Retinal pigment epithelial cell (primary cell): ENCODE results near the gene DPP9.

Experiments
- DNase-seq: peaks from one replicate; pipeline ENCODE4 v3.0.0-alpha.2; 2010; ENCODE audit warnings: low read depth
- H3K4me3 ChIP-seq: 2 replicates; pipeline ENCODE4 v1.5.1; 2011; ENCODE audit warnings: mild to moderate bottlenecking, low read length, control low read depth, moderate library complexity
- CTCF ChIP-seq: conservative IDR thresholded peaks from 2 replicates; pipeline ENCODE4 v1.5.1; 2011; ENCODE audit warnings: low read depth, low read length, control low read depth, inconsistent platforms

The DPP9 gene

DNA sequence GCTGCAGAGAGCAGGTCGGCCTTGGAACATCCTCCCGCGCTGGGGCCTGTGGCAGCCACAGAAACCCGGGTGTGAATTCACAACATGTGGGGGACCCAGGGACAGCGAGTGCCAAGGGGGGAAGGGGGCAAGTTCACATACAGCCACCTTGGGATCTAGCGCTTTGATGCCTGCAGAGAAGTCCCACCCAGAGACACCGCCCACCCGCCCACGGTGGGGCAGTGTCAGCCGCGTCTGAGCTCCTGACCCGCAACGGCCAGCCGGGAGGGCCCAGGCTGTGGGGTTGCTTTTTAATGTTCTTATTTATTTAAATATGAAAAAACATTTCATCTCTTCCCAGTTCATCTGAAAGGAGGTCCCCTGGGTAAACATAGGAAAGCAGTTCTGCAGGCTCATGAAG, 66.4 kb downstream of the DPP9 start:
- no peak for DNase-seq
- H3K4me3 ChIP-seq = no peak overlapping the region
- TF ChIP-seq CTCF = no peak

DNA sequence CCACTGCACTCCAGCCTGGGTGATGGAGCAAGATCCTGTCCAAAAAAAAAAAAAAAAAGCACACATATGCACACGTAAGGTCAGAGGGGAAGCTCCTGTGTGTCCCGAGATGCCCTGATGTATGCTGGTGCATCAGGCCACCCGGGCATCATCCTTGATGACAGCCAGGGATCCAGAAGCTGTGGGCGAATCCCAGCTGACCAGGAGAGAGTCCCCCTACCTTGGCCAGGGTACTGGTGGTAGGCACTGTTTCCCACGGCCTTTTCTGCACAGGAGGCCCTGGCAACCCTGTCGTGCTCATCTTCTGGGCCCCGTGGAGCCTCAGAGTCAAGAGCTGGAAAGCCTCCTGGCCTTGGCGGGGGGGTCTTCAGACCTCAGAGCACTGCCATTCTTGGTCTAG, 67.5 kb downstream of the DPP9 start:
- no peak overlapping the region for H3K4me3 ChIP-seq
- no peak for TF ChIP-seq CTCF
- no peak for DNase-seq

DNA sequence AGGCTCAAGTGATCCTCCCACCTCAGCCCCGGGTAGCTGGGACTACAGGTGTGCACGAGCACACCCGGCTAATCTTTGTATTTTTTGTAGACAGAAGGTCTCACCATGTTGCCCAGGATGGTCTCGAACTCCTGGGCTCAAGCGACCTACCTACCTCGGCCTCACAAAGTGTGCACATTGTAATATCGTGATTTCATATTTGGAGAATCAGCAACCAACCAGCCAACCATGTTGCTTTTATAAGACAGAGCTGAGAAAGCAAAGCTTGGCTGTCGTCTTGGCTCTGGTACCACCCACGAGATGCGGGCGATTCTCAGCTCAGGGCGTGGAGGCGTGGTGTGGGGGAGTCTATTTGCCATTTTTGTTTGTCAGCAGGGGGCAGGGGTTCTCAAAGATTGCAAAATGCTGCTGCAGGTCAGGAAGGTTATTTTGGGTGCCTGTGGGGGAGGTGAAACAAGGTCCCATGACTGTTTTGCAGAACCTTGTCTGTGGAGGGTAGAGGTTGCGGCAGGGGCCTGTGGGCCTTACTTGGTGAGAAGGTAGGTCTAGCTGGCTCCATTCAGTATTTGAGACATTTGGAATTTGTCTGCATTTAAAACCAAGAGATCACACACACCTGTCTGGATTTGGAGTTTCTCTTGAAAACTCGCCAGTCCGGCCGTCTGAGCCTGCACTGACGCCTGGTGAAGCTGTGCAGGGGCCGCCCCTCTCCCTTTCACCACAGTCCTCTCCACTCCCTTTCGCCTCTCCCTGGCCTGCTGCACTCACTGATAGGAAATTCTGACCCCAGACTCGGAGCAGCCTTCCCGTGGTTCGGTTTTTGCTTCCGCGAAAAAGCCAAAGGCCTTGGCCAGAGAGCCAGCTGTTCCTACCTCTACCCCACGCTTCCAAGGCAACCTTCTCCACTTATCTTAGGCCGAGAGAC, 68.9 kb downstream of the DPP9 start:
- TF ChIP-seq CTCF = no peak
- H3K4me3 ChIP-seq = no peak overlapping the region
- DNase-seq = no peak

GRCh38 chr19:4653793-4654436, 69.7 kb downstream of the DPP9 start:
- no peak for DNase-seq
- TF ChIP-seq CTCF = no peak

GRCh38 chr19:4652075-4652474, 71.6 kb downstream of the DPP9 start:
- H3K4me3 ChIP-seq = no peak overlapping the region
- no peak for DNase-seq
- no peak for TF ChIP-seq CTCF

More at GRCh38 chr19:4653793-4654436, 69.7 kb downstream of the DPP9 start:
- no peak overlapping the region for H3K4me3 ChIP-seq

- DNase-seq = no peak
- H3K4me3 ChIP-seq = no peak overlapping the region
- no peak for TF ChIP-seq CTCF
Observed at GRCh38 chr19:4650159-4650558, 73.5 kb downstream of the DPP9 start.

DNA sequence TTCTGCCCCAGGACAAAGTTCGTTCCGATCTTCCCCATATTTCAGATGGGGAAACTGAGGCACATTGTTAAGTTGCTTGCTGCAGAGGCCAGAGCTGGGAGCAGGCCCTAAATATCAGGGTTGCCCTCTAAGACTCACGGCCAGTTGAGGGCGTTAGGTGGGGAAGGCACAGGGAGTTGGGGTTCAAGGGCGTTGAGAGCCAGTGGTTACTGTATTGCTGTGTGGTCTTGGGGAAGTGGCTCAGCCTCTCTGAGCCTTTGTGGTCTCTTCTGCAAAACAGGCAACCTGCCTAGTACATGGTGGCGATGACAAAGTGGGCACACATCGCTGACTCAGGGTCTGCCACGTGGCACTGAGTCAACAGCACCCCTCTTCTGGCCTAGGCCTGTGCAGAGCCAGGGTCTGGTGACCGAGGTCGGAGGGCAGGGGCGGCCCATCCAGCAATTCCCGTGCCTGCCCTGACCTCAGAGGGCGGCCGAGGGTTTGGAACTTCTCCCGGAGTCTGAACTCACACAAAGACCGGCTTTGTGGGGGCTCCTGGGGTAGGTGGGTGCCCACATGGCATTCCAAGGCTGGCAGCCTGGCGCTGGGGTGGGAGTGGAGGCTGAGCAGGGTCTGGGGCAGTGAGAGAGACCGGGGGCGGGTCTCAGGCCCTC, 74.1 kb downstream of the DPP9 start:
- TF ChIP-seq CTCF = no peak
- no peak overlapping the region for H3K4me3 ChIP-seq
- DNase-seq = no peak
